ENCODE measurements around the gene RPL12.

The RPL12 gene

DNA sequence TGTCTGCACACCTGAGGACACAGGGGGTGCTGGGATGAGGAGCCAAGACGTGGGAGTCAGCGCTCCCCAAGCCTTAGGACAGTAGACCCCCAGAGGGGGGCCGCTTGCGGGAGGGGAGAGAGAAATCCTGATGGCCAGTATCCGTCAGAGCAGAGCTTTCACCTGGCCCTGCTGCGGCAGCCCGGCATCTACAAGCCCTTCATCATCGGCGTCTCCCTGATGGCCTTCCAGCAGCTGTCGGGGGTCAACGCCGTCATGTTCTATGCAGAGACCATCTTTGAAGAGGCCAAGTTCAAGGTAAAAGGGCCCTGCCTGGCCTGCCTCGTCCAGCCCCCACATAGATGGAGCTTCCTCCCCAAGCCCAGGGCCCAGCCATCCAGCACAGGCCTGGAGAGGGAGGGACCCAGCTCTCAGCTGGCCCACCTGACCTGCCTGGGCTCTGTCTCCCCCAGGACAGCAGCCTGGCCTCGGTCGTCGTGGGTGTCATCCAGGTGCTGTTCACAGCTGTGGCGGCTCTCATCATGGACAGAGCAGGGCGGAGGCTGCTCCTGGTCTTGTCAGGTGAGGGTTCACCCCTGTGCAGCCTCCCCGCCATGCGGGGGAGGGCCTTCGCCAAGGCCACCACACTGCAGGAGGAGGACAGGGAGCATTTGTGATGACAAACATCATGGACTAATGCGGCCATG lies 47.6 kb downstream of the RPL12 start:
- no peak for DNase-seq (ENCODE audit: low read depth)

DNA sequence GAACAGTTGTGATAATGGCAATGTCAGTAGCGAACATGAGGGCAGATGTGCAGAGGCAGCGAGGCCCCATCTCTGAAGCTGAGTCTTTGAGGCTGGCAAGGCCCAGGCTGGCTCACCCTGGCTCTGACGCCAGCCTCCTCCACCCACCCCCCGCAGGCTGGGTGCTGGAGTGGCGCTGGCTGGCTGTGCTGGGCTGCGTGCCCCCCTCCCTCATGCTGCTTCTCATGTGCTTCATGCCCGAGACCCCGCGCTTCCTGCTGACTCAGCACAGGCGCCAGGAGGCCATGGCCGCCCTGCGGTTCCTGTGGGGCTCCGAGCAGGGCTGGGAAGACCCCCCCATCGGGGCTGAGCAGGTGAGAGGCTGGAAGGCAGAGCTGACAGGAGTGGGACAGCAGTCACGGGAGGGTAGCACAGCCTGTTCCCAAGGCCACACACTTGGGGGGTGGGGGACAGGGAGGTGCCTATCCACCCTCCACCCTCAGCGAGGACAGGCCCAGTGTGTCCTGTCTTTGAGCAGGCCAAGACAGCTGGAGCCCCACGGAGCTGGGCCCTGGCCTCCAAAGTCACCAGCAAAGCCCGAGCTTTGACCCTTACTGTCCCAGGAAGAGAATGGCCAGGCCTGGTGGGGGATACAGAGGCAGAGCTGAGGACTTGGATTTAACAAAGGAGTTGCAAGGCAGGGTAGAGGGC lies 48.7 kb downstream of the RPL12 start:
- no peak for DNase-seq (ENCODE audit: low read depth)

DNA sequence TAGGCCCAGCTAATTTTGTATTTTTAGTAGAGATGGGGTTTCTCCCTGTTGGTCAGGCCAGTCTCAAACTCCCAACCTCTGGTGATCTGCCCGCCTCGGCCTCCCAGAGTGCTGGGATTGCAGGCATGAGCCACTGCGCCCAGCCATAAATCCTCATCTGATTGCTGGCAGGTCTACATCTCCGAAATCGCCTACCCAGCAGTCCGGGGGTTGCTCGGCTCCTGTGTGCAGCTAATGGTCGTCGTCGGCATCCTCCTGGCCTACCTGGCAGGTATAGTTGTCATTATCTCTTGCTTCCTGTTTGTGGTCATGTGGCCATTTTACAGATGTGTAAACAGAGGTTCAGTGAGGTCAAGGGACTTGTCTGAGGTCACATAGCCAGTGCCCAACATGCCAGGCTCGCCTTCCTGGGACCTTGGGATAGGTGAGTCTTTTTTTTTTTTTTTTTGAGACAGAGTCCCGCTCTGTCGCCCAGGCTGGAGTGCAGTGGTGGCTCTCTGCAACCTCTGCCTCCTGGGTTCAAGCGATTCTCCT lies 51.4 kb downstream of the RPL12 start:
- DNase-seq (ENCODE audit: low read depth): no peak

DNA sequence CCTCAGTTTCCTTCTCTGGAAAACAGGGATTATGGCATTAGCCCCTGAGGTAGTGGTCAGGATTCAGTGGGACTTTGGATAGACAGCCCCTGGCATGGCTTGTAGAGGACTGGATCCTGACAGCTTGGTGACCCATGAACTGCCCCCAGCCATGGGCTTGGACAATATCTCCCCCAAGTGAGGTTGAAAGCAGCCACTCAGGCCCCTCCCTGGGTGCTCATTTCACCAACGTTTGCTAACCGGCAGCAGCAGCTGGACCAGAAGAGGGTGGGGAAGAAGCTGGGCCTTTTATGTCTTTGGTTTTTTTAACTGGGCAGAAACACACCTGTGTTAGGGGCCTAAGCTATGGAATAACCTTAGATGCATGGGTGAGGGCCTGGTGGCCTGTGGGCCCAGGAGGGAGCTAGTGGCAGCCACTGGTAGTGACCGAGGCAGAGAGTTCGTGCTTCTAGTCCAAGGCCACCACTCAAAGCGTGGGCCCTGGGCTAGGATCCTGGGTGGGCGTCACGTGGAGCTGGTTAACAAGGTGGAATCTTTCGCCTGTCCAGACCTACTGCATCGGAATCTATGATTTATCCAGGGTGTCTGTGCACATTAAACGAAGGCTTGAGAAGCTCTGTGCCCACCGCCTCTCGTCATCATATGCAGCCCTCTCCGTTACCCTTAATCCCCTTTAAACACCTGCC lies 52.3 kb downstream of the RPL12 start:
- no peak for DNase-seq (ENCODE audit: low read depth)

DNA sequence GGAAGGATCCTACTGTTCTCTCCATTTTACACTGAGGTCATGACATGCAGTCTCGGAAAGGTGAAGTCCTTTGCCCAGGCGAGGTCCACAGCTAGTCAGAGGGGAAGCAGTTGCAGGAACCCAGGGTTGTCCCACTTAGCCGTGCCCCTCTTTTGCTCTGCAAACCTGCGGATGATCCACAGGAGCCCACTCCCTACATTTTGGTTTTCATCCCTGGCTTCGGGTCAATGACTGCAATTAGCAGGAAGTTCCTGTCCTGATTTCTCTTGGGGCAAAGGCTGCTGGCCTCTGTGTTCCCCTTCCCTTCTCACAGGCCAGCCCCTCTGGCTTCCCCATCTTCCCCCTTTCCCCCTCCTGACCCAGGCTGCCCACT lies 52.9 kb downstream of the RPL12 start:
- DNase-seq (ENCODE audit: low read depth): no peak
